Measurements from ENCODE around the gene MEIS2.

Gene MEIS2

GRCh38 chr15:36903922-36904556, 196.3 kb downstream of the MEIS2 start (continued):
- 0 out of 2 replicates have a peak, but pooled peaks have one; percentile 8 for TF ChIP-seq PRDM6 (tag by site-specific recombination; IDR thresholded peaks at IDR 0.05)
- TF ChIP-seq ZNF157 (tag by site-specific recombination; IDR thresholded peaks at IDR 0.05), result no peak
- TF ChIP-seq KLF16 (tag by site-specific recombination; IDR thresholded peaks at IDR 0.05), result no peak
- no peak for TF ChIP-seq ZNF580 (tag by site-specific recombination; IDR thresholded peaks at IDR 0.05)
- TF ChIP-seq SP7 (tag by site-specific recombination; IDR thresholded peaks at IDR 0.05), result no peak
- no peak for TF ChIP-seq ZNF426 (tag by site-specific recombination; IDR thresholded peaks at IDR 0.05)
- TF ChIP-seq, protein P1, sequence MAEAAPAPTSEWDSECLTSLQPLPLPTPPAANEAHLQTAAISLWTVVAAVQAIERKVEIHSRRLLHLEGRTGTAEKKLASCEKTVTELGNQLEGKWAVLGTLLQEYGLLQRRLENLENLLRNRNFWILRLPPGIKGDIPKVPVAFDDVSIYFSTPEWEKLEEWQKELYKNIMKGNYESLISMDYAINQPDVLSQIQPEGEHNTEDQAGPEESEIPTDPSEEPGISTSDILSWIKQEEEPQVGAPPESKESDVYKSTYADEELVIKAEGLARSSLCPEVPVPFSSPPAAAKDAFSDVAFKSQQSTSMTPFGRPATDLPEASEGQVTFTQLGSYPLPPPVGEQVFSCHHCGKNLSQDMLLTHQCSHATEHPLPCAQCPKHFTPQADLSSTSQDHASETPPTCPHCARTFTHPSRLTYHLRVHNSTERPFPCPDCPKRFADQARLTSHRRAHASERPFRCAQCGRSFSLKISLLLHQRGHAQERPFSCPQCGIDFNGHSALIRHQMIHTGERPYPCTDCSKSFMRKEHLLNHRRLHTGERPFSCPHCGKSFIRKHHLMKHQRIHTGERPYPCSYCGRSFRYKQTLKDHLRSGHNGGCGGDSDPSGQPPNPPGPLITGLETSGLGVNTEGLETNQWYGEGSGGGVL (tag by site-specific recombination; IDR thresholded peaks at IDR 0.05), result no peak
- TF ChIP-seq, protein P2, sequence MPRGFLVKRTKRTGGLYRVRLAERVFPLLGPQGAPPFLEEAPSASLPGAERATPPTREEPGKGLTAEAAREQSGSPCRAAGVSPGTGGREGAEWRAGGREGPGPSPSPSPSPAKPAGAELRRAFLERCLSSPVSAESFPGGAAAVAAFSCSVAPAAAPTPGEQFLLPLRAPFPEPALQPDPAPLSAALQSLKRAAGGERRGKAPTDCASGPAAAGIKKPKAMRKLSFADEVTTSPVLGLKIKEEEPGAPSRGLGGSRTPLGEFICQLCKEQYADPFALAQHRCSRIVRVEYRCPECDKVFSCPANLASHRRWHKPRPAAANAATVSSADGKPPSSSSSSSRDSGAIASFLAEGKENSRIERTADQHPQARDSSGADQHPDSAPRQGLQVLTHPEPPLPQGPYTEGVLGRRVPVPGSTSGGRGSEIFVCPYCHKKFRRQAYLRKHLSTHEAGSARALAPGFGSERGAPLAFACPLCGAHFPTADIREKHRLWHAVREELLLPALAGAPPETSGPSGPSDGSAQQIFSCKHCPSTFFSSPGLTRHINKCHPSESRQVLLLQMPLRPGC (tag by site-specific recombination; IDR thresholded peaks at IDR 0.05), result no peak
- TF ChIP-seq, protein P3, sequence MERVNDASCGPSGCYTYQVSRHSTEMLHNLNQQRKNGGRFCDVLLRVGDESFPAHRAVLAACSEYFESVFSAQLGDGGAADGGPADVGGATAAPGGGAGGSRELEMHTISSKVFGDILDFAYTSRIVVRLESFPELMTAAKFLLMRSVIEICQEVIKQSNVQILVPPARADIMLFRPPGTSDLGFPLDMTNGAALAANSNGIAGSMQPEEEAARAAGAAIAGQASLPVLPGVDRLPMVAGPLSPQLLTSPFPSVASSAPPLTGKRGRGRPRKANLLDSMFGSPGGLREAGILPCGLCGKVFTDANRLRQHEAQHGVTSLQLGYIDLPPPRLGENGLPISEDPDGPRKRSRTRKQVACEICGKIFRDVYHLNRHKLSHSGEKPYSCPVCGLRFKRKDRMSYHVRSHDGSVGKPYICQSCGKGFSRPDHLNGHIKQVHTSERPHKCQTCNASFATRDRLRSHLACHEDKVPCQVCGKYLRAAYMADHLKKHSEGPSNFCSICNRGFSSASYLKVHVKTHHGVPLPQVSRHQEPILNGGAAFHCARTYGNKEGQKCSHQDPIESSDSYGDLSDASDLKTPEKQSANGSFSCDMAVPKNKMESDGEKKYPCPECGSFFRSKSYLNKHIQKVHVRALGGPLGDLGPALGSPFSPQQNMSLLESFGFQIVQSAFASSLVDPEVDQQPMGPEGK (tag by site-specific recombination; IDR thresholded peaks at IDR 0.05), result no peak
- TF ChIP-seq ELK4 (IDR thresholded peaks at IDR 0.05; ENCODE audit: borderline replicate concordance, low read depth, low read length), result no peak
- no peak for TF ChIP-seq GLI4 (tag by site-specific recombination; IDR thresholded peaks at IDR 0.05)

DNA sequence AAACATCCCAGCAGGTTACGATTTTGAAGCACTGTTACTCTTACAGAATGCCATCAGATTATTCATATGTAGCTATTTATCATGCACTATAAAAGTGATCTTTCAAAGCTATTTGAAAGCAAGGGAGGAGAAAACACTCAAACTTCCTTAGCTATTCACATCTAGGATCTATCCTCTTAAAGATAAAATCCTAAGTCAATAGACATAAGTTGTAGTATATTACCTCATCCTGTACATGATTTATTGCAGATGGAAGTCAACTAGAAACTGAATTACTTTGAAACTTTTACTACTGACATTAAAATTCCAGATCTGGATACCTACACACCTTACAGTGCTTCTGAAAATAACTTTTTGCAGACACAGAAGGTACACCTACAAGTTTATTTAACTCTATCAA, 197.2 kb downstream of the MEIS2 start:
- CTCF ChIA-PET, result interaction anchor here (1.1 kb wide), 1 partner anchor 1146 kb away, joined by 3 read pairs; no protein-coding TSS in a partner anchor
- TF ChIP-seq ZNF629 (tag by site-specific recombination; IDR thresholded peaks at IDR 0.05), result peak; percentile 20; the same call in 1 of the 2 replicates
- TF ChIP-seq, protein P4, sequence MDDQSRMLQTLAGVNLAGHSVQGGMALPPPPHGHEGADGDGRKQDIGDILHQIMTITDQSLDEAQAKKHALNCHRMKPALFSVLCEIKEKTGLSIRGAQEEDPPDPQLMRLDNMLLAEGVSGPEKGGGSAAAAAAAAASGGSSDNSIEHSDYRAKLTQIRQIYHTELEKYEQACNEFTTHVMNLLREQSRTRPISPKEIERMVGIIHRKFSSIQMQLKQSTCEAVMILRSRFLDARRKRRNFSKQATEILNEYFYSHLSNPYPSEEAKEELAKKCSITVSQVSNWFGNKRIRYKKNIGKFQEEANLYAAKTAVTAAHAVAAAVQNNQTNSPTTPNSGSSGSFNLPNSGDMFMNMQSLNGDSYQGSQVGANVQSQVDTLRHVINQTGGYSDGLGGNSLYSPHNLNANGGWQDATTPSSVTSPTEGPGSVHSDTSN (CRISPR knock-in tag; IDR thresholded peaks at IDR 0.05), result no peak
- TF ChIP-seq PRDM6 (tag by site-specific recombination; IDR thresholded peaks at IDR 0.05), result peak; percentile 78
- TF ChIP-seq ZNF843 (tag by site-specific recombination; IDR thresholded peaks at IDR 0.05), result peak; percentile 57; the same call in 1 of the 2 replicates
- peak; percentile 39; the same call in 1 of the 2 replicates for TF ChIP-seq OSR2 (tag by site-specific recombination; IDR thresholded peaks at IDR 0.05)
- no peak for TF ChIP-seq ZNF112 (tag by site-specific recombination; IDR thresholded peaks at IDR 0.05)
- TF ChIP-seq ATF2 (tag by site-specific recombination; IDR thresholded peaks at IDR 0.05; ENCODE audit: low read depth), result 0 out of 2 replicates have a peak, but pooled peaks have one; percentile 29
- POLR2A ChIA-PET, result no interaction called here
- Histone ChIP-seq H3K36me3 (ENCODE audit: control insufficient read depth in 2 of 2, insufficient read depth in 1 of 2, low read length in 2 of 2) (no peaks in the 10 kb centered on the region), H3K9me3 (ENCODE audit: control insufficient read depth, insufficient read depth, low read depth, low read length) (no peaks in the 10 kb centered on the region), H3K4me3 (ENCODE audit: low read depth, low read length) (no peak overlapping the region), H3K27ac (ENCODE audit: extremely low read depth, low read depth, low read length) (no peak overlapping the region), H3K4me1 (ENCODE audit: control insufficient read depth, insufficient read depth, low read length) (peaks cover 13% of the 10 kb centered on the region)

Data from HEK293 (cell line).